Testis (tissue), 2 donors: ENCODE data around the gene C3orf22.

Experiments
- POLR2A ChIP-seq: fragments of 450-650 bp; IDR thresholded peaks from one replicate; pipeline ENCODE4 v1.6.1; 2017; ENCODE audit warnings: antibody characterized with exemption, mild to moderate bottlenecking, moderate library complexity
- TF ChIP-seq, protein P1 (sequence below), 3 experiments: fragments of 450-650 bp in 2 of 3; fragments of 200-600 bp in 1 of 3; sonication (generic) in 1 of 3; IDR thresholded peaks; one replicate each; pipeline ENCODE4 v1.5.1; 2016 to 2019; ENCODE audit warnings: antibody characterized with exemption in 3 of 3, mild to moderate bottlenecking in 2 of 3, moderate library complexity in 1 of 3

DNA sequence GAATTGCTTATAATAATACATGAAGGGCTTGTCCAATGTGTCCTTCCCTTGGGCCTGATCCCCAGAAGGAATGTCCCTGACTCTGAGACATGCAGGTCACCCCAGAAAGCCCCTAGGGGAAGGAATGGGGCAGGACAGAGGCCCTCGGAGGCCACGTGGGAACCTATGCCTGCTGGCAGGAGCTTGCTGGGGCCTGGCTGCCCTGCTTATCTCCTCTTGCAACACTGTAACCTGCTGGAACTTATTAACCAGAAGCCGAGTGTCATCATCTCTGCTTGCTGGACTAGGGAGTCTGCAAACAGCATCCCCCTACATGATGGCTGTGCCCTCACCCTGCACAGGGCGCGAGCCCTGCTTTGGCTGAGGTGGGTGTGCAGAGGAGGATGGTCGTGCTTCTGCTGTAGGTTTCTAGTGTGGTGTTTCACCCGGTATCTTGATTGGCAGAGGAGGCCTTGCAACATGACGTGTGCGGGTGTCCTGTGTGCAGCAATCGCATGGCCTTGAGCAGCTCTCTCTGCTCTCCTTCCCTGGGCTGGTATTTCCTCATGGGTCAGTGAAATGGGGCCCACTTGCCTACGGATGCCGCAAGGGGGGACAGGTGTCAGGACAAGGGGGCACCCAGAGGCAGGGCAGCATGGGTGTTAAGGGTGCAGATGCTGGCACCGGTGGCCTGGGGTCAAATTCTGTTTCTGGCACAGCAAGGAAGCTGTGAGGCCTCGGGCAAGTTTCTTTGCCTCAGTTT, 29.8 kb downstream of the C3orf22 start:
- TF ChIP-seq, protein P1, sequence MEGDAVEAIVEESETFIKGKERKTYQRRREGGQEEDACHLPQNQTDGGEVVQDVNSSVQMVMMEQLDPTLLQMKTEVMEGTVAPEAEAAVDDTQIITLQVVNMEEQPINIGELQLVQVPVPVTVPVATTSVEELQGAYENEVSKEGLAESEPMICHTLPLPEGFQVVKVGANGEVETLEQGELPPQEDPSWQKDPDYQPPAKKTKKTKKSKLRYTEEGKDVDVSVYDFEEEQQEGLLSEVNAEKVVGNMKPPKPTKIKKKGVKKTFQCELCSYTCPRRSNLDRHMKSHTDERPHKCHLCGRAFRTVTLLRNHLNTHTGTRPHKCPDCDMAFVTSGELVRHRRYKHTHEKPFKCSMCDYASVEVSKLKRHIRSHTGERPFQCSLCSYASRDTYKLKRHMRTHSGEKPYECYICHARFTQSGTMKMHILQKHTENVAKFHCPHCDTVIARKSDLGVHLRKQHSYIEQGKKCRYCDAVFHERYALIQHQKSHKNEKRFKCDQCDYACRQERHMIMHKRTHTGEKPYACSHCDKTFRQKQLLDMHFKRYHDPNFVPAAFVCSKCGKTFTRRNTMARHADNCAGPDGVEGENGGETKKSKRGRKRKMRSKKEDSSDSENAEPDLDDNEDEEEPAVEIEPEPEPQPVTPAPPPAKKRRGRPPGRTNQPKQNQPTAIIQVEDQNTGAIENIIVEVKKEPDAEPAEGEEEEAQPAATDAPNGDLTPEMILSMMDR (IDR thresholded peaks at IDR 0.05), result peak in 1 of 3 experiments; percentile 17
- no peak for TF ChIP-seq POLR2A
